NCI-H446 (cell line): ENCODE results near the gene SLC13A1.
"Not testable (repeated sequence)": the region's sequence is repeated elsewhere in the genome, so short reads cannot be mapped to it uniquely, and the experiment has no call there.

Source experiments
- DNase-seq, 2 experiments: peaks; one replicate each; lab custom pipeline; 2025; lab: John Stamatoyannopoulos, UW

The SLC13A1 gene

GRCh38 chr7:123126691-123127090 lies 73.1 kb downstream of the SLC13A1 start:
- DNase-seq: no peak

DNA sequence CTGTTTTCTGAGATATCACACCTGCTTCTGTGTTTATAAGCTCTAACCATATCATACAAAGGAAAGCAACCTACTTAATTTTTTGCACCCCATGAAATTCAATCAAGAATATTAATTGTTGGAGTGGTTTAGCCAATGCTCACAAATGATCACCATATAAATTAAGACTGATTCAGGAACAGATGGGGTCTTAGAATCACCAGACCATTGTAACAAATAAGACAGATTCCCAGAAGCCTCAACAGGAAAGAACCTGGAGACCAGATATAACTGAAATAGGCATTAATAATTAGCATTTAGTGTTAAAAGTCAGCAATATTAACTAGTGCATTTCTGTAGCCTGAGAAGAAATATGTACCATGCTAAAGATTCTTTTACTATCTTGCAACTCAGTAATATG lies 73.6 kb downstream of the SLC13A1 start:
- no peak for DNase-seq

DNA sequence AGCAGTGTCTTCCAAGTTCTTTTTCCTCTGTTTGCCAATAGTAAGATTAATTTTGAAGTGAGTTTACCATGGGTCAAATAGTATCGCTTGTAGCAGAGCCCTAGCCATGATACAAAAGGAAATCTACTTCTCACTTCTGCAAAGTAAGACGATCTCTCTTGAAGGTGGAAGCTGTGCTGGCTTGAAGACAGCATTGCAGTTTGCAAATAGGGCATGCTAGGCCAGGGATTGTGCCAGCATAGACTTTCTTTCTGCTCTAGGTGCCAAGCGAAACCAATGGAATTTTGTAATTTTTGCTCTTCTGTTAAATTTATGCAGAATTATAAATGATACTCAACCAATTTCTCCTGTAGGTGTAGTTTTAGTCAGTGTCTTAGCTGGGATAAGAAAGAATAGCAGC lies 74.5 kb downstream of the SLC13A1 start:
- DNase-seq: no peak

DNA sequence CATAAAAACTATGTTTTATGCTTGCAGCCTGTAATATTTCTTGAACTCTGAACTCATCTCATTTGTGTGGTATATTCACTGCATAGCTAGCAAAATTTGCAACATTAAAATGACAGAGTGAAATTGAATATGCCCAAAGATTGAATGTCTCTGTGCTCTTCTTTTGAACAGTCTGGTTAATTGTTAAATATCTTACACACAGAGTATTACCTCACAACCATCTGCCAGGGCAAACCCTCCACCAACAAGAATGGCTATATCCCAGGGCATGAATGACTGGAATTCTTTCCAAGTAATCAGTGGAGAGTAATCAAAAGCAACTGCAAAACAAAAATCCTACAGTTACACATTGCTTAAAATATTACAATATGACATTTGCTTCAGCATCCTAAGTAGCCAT lies 76.9 kb downstream of the SLC13A1 start:
- peak in 1 of 2 experiments; percentile 40 for DNase-seq

GRCh38 chr7:123120286-123120685 lies 79.5 kb downstream of the SLC13A1 start:
- DNase-seq: no peak

- DNase-seq: no peak
These were observed 84.4 kb downstream of the SLC13A1 start for GRCh38 chr7:123115331-123115730.

- no peak for DNase-seq
These were observed 85.5 kb downstream of the SLC13A1 start for GRCh38 chr7:123114288-123114687.

GRCh38 chr7:123112833-123113232 lies 86.9 kb downstream of the SLC13A1 start:
- no peak for DNase-seq

DNA sequence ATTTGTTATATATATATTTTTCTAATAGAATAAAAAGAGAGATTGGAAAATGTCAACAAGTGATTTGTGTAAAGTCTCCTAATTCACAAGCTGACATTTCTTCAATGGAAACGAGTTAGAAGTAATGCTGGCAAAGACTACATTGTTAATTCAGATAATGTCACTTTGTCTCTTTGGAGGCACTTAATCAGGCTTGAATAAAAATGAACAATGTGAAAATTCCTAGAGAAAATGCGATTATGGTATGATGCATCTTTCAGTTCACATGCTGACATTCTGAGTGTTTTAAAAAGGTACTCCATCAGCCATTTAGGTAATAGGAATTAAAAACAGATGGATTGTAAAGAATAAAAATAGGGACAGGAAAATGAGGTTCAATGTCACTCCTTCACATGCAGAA lies 100.1 kb downstream of the SLC13A1 start:
- no peak for DNase-seq

DNA sequence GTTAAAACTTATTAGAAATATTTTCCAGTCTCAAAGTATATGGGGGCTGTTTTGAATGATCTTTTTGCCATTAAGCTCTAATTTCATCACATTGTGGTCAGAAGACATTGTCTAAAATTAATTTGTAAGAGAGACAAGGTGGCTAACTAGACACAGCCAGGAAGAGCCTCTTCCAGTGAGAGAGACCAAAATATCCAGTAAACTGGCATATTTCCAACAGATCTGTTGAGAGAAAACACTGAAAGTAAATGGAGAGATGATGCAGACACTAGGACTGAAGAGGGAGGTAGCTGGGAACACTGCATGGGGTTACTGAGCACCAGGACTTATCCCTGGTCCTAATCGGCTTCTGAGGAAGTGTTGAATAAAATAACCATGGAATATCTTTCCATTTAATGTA lies 102.8 kb downstream of the SLC13A1 start:
- DNase-seq: peak; percentile 1 to 69

- peak in 1 of 2 experiments; percentile 9 for DNase-seq
These were observed 103.3 kb downstream of the SLC13A1 start for GRCh38 chr7:123096434-123096833.

GRCh38 chr7:123090456-123090855 lies 109.3 kb downstream of the SLC13A1 start:
- DNase-seq: no peak

DNA sequence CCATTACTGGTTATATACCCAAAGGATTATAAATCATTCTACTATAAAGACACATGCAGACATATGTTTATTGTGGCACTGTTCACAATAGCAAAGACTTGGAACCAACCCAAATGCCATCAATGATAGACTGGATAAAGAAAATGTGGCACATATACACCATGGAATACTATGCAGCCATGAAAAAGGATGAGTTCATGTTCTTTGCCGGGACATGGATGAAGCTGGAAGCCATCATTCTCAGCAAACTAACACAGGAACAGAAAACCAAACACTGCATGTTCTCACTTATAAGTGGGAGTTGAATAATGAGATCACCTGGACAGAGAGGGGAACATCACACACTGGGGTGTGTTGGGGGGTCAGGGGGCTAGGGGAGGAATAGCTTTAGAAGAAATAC lies 112.9 kb downstream of the SLC13A1 start:
- DNase-seq: not testable (repeated sequence)

DNA sequence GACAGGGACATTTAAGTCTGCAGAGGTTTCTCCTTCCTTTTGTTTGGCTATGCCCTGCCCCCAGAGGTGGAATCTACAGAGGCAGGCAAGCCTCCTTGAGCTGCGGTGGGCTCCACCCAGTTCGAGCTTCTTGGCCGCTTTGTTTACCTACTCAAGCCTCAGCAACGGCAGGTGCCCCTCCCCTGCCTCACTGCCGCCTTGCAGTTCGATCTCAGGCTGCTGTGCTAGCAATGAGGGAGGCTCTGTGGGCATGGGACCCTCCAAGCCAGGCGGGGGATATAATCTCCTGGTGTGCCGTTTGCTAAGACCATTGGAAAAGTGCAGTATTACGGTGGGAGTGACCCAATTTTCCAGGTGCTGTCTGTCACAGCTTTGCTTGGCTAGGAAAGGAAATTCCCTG lies 114.9 kb downstream of the SLC13A1 start:
- DNase-seq: not testable (repeated sequence)

GRCh38 chr7:123079021-123079420 lies 120.7 kb downstream of the SLC13A1 start:
- DNase-seq: no peak

DNA sequence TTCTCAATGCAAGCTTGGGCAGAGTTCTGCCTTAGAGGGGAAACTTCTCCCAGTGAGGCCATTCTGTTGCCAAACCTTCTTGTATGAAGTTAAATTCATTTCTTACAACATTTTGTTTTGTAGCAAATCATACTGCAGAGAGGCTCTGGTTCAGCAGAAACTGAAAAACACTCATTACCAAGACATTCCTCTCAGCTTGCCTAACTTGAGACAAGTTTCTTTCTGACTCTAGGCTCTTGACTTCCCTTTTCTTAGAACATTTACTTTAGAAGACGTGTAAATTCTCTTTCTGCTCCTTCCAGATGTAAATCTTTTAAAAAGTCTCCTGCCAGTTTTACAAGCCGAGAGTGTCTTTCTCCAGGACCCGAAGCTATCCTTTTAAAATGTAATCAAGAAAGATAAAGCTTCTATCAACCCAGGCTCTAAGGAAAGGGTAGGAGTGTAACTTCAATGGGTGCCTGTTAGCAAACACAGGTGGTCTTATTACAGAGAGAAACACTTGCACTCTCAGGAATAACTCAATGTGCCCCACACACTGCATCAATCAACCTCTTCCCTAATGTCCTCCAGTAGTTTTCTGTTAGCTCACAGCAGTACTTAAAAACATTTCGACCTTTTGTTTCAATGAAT lies 123.8 kb downstream of the SLC13A1 start:
- no peak for DNase-seq

DNA sequence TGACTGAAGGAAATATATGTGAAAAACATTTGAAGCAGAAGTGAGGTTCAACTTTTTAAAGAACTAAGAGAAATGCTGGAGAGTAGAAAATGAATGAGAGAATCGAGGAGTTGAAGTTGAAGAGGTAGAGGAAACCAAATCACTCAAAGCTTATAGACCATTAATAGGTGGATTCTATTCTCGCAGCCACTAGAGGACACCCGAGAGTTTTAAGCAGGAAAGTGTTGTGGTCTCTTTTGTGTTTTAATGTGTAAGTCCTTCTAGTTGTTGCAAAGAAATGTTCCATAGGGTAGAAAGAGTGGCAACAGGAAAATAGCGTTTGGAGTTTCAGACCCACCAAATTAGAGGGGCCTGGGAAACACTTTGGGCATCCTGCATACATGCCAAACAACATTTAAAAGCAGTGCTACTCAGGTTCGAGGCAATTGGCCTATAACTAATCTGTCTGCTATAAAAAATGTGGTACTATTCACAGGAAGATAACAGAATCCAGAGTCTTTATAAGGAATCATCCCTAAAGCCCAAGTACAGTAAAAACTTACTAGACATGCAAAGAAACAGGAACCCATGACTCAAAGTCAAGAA lies 129.0 kb downstream of the SLC13A1 start:
- DNase-seq: peak in 1 of 2 experiments; percentile 36

DNA sequence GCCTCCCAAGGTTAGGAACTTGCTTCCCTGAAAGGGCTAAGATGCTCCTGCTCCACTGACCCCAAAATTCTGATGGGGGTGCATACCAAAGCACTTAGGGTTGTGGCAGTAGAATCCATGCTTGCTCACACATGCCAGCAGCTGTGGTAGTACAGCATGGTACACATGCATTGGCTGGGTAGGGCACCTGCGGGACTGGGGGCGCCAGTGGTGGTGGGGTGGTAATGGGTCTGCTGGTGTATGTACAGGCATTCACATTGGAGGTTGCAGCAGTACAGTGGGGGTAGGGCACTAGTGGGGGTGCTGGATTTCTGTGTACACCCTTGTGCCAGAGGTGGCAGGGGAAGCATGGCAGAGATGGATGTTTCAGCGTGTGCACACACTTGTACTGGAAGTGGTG lies 132.0 kb downstream of the SLC13A1 start:
- no peak for DNase-seq
